ENCODE results near the gene ETV2.

Gene ETV2

GRCh38 chr19:35628565-35629331, 12.8 kb upstream of the ETV2 start, which contains the start of gene RBM42 (continued):
- TF ChIP-seq ATF2 (tag by site-specific recombination; IDR thresholded peaks at IDR 0.05; ENCODE audit: low read depth): peak; percentile 100
- TF ChIP-seq ZXDB (tag by site-specific recombination; IDR thresholded peaks at IDR 0.05): peak; percentile 99
- peak; percentile 96 for TF ChIP-seq ZNF777 (tag by site-specific recombination; IDR thresholded peaks at IDR 0.05; ENCODE audit: borderline replicate concordance)
- peak; percentile 99 for TF ChIP-seq ZNF449 (tag by site-specific recombination; IDR thresholded peaks at IDR 0.05)
- TF ChIP-seq ZNF23 (tag by site-specific recombination; IDR thresholded peaks at IDR 0.05; ENCODE audit: borderline replicate concordance): no peak
- TF ChIP-seq ZNF221 (tag by site-specific recombination; IDR thresholded peaks at IDR 0.05; ENCODE audit: borderline replicate concordance): no peak
- no peak for TF ChIP-seq ZNF48 (tag by site-specific recombination; IDR thresholded peaks at IDR 0.05)
- peak; percentile 99 for TF ChIP-seq ZNF639 (tag by site-specific recombination; IDR thresholded peaks at IDR 0.05)
- TF ChIP-seq ZNF660 (tag by site-specific recombination; IDR thresholded peaks at IDR 0.05): peak; percentile 78
- peak; percentile 13; the same call in 1 of the 2 replicates for TF ChIP-seq ZBTB6 (tag by site-specific recombination; IDR thresholded peaks at IDR 0.05)
- TF ChIP-seq ZNF555 (tag by site-specific recombination; conservative IDR thresholded peaks at IDR 0.05): no peak
- no peak for TF ChIP-seq ZNF366 (tag by site-specific recombination; conservative IDR thresholded peaks at IDR 0.05)
- TF ChIP-seq KLF7 (tag by site-specific recombination; IDR thresholded peaks at IDR 0.05; ENCODE audit: borderline replicate concordance): peak; percentile 97
- TF ChIP-seq ZNF645 (tag by site-specific recombination; IDR thresholded peaks at IDR 0.05): no peak
- peak; percentile 92 for TF ChIP-seq ZFP69B (tag by site-specific recombination; IDR thresholded peaks at IDR 0.05)
- TF ChIP-seq ZFP41 (tag by site-specific recombination; IDR thresholded peaks at IDR 0.05; ENCODE audit: borderline replicate concordance): no peak
- peak; percentile 91 for TF ChIP-seq ZEB2 (tag by site-specific recombination; IDR thresholded peaks at IDR 0.05)
- 0 out of 2 replicates have a peak, but pooled peaks have one; percentile 5 for TF ChIP-seq ZNF677 (tag by site-specific recombination; IDR thresholded peaks at IDR 0.05)
- TF ChIP-seq KLF17 (tag by site-specific recombination; IDR thresholded peaks at IDR 0.05): peak; percentile 100
- TF ChIP-seq ZNF26 (tag by site-specific recombination; IDR thresholded peaks at IDR 0.05): no peak
- peak; percentile 73; the same call in 1 of the 2 replicates for TF ChIP-seq ZNF280D (tag by site-specific recombination; IDR thresholded peaks at IDR 0.05)
- TF ChIP-seq ZBTB7A (tag by site-specific recombination; IDR thresholded peaks at IDR 0.05; ENCODE audit: low read depth): peak; percentile 100
- peak; percentile 66; the same call in 1 of the 2 replicates for TF ChIP-seq PRDM1 (tag by site-specific recombination; IDR thresholded peaks at IDR 0.05)
